HFF-Myc (cell line): ENCODE measurements around the gene YJU2.
"Not testable (repeated sequence)": the region's sequence is repeated elsewhere in the genome, so short reads cannot be mapped to it uniquely, and the experiment has no call there.

Source experiments
- DNase-seq: peaks from one replicate; pipeline ENCODE4 v3.0.0-alpha.2; 2011; ENCODE audit warnings: low read depth; ENCODE audit errors: extremely low read depth
- H3K4me3 ChIP-seq: replicated peaks from 2 replicates; pipeline ENCODE4 v1.5.1; 2011; ENCODE audit warnings: low read depth, mild to moderate bottlenecking, control low read depth, low read length
- TF ChIP-seq, protein P1 (sequence below): IDR thresholded peaks from 2 replicates; pipeline ENCODE4 v1.5.1; 2012; ENCODE audit warnings: mild to moderate bottlenecking, low read depth, low read length, control low read depth; ENCODE audit errors: missing control alignments

Gene YJU2

DNA sequence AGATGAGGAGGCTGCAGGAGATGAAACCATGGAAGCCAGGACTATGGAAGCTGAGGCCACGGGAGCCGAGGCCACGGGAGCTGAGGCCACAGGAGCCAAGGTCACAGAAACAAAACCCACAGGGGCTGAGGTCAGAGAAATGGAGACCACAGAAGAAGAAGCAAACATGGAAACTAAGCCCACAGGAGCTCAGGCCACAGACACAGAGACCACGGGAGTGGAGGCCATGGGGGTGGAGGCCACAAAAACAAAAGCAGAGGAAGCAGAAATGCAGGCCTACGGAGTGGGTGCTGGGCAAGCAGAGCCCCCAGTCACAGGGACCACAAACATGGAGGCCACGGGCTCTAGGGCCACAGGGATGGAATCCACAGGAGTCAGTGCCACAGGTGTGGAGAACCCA lies 30.0 kb upstream of the YJU2 start:
- no peak for DNase-seq
- TF ChIP-seq, protein P1, sequence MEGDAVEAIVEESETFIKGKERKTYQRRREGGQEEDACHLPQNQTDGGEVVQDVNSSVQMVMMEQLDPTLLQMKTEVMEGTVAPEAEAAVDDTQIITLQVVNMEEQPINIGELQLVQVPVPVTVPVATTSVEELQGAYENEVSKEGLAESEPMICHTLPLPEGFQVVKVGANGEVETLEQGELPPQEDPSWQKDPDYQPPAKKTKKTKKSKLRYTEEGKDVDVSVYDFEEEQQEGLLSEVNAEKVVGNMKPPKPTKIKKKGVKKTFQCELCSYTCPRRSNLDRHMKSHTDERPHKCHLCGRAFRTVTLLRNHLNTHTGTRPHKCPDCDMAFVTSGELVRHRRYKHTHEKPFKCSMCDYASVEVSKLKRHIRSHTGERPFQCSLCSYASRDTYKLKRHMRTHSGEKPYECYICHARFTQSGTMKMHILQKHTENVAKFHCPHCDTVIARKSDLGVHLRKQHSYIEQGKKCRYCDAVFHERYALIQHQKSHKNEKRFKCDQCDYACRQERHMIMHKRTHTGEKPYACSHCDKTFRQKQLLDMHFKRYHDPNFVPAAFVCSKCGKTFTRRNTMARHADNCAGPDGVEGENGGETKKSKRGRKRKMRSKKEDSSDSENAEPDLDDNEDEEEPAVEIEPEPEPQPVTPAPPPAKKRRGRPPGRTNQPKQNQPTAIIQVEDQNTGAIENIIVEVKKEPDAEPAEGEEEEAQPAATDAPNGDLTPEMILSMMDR: no peak
- no peak overlapping the region for H3K4me3 ChIP-seq

DNA sequence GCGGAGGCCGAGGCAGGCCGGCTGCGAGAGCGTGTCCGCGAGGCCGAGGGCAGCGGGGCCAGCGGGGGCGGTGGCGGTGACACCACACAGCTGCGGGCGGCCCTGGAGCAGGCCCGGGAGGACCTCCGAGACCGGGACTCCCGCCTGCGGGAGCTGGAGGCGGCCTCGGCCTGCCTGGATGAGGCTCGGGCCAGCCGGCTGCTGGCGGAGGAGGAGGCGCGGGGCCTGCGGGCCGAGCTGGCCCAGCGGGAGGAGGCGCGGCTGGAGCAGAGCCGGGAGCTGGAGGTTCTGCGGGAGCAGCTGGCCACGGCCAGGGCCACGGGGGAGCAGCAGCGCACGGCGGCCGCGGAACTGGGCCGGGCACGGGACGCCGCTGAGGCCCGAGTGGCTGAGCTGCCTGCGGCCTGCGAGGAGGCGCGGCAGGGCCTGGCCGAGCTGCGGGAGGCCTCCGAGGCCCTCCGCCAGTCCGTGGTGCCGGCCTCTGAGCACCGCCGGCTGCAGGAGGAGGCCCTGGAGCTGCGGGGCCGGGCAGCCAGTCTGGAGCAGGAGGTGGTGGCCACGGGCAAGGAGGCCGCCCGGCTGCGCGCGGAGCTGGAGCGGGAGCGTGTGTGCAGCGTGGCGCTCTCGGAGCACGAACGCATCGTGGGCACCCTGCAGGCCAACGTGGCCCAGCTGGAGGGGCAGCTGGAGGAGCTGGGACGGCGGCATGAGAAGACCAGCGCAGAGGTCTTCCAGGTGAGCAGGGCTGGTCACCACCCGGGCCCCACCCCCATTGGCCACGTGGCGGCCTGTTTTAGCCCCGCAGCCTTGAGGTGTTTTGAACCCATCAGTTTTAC lies 29.2 kb upstream of the YJU2 start:
- TF ChIP-seq, protein P1: no peak
- no peak for DNase-seq
- H3K4me3 ChIP-seq: no peak overlapping the region

DNA sequence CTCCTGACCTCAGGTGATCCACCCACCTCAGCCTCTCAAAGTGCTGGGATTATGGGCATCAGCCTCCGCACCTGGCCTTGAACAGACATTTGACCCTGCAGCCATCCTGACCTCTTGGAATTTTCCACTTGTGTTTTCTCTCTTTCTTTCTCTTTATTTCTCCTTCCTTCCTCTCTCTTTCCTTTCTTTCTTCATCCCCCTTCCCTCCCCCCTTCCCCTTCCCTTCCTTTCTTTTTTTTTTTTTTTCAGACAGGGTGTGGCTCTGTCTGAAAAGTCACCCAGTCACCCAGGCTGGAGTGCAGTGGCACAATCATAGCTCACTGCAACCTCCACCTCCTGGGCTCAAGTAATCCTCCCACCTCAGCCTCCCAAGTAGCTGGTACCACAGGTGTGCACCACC lies 28.4 kb upstream of the YJU2 start:
- not testable (repeated sequence) for DNase-seq, H3K4me3 ChIP-seq

DNA sequence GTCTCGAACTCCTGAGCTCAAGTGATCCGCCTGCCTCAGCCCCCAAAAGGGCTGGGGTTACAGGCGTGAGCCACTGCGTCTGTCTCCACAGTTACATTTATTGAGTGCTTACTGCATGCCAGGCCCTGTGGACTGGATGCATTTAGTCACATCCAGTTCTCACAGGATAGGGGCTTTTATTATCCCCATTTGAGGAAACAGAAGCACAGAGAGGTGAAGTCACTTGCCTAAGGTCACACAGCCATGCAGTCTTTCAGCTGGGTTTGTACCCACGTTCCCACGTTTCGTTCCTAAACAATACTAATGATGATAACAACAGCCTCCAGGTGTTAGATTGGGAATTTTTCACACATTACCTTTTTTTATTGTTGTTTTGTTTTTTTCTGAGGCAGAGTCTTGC lies 26.7 kb upstream of the YJU2 start:
- TF ChIP-seq, protein P1: no peak
- DNase-seq: no peak
- H3K4me3 ChIP-seq: no peak overlapping the region

DNA sequence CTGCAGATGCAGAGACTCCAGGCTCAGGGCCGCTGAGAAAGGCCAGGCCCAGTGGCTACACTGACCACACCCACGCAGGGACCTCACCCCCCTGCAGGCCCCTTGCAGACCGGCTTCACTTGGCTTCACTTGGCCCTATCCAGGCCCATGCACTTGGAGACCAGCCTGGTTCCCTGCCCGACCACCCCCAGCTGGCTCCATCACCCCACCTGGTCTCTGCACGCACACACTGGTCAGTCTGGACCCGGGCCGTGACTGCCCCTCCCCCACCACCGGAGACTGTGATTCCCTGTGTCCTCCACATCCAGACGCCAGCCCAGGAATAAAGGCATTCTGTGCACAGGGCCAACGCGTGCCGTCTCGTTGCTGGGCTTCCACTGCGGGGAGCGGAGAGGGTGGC lies 22.4 kb upstream of the YJU2 start:
- DNase-seq: no peak
- TF ChIP-seq, protein P1: no peak
- no peak overlapping the region for H3K4me3 ChIP-seq

DNA sequence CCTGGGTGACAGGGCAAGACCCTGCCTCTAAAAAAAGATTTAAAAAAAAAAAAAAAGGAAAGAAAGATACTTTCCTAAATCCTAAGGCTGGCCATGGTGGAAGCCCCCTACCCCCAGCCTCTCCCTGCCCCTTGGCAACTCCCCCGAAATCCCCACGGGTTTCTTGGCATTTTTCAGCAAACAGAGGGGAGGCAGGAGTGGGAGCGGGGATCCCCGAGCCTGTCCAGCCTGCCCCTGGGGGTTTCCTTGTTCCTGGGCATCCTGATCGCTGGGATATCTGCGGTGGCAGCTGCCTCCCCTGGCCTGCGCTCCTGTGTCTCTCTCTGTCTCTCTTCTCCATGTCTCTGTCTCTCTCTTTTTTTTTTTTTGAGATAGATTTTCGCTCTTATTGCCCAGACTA lies 21.0 kb upstream of the YJU2 start:
- DNase-seq: no peak
- H3K4me3 ChIP-seq: no peak overlapping the region
- TF ChIP-seq, protein P1: no peak

DNA sequence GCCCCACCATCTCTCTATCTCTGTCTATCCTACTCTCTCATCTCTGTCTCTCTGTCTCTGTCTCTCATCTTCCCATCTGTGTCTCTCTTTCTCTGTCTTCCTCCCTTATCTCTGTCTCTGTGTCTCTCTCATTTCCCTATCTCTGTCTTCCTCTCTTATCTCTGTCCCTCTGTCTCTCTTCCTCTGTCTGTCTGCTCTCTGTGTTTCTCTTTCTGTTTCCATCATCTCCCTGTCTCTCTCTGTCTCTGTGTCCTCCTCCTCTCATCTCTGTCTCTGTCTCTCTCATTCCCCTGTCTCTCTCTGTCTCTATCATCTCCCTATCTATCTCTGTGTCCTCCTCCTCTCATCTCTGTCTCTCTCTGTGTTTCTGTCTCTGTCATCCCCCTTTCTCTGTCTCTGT lies 19.1 kb upstream of the YJU2 start:
- TF ChIP-seq, protein P1: no peak
- no peak for DNase-seq
- H3K4me3 ChIP-seq: no peak overlapping the region
